ENCODE measurements around the gene NR3C2.

DNA sequence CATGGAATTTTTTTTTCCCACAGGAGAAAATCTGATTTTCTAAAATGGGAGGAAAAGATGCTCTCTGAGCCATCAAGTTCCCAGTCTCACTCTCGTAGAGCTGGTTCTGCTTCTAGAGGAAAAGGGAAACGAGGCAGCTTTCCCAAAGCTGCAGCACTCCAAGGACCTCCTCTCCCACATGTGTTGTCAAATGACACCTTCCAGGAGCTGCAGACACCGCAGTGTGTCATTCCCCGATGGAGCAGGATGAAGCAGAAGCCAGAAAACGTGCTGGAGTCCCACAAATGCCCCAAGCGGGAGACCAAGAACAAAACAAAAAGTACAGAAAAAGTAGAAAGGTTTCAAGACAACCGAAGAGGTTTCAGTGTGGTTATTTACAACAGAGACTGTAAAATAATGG lies 362.3 kb downstream of the NR3C2 start:
- TF ChIP-seq, protein P1, sequence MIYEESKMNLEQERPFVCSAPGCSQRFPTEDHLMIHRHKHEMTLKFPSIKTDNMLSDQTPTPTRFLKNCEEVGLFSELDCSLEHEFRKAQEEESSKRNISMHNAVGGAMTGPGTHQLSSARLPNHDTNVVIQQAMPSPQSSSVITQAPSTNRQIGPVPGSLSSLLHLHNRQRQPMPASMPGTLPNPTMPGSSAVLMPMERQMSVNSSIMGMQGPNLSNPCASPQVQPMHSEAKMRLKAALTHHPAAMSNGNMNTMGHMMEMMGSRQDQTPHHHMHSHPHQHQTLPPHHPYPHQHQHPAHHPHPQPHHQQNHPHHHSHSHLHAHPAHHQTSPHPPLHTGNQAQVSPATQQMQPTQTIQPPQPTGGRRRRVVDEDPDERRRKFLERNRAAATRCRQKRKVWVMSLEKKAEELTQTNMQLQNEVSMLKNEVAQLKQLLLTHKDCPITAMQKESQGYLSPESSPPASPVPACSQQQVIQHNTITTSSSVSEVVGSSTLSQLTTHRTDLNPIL (CRISPR knock-in tag; IDR thresholded peaks at IDR 0.05; ENCODE audit: low read depth) = no peak
- TF ChIP-seq ZFP3 (CRISPR knock-in tag; IDR thresholded peaks at IDR 0.05) = no peak
- no peak for TF ChIP-seq TCF4 (CRISPR knock-in tag; IDR thresholded peaks at IDR 0.05; ENCODE audit: borderline replicate concordance)
- TF ChIP-seq, protein P2, sequence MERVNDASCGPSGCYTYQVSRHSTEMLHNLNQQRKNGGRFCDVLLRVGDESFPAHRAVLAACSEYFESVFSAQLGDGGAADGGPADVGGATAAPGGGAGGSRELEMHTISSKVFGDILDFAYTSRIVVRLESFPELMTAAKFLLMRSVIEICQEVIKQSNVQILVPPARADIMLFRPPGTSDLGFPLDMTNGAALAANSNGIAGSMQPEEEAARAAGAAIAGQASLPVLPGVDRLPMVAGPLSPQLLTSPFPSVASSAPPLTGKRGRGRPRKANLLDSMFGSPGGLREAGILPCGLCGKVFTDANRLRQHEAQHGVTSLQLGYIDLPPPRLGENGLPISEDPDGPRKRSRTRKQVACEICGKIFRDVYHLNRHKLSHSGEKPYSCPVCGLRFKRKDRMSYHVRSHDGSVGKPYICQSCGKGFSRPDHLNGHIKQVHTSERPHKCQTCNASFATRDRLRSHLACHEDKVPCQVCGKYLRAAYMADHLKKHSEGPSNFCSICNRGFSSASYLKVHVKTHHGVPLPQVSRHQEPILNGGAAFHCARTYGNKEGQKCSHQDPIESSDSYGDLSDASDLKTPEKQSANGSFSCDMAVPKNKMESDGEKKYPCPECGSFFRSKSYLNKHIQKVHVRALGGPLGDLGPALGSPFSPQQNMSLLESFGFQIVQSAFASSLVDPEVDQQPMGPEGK (CRISPR knock-in tag; IDR thresholded peaks at IDR 0.05; ENCODE audit: borderline replicate concordance) = no peak
- TF ChIP-seq ZNF8 (CRISPR knock-in tag; IDR thresholded peaks at IDR 0.05) = no peak
- TF ChIP-seq ZNF565 (CRISPR knock-in tag; conservative IDR thresholded peaks at IDR 0.05; ENCODE audit: low read depth) = no peak
- no peak for TF ChIP-seq BACH2 (CRISPR knock-in tag; IDR thresholded peaks at IDR 0.05; ENCODE audit: borderline replicate concordance)
- TF ChIP-seq GLIS3 (CRISPR knock-in tag; IDR thresholded peaks at IDR 0.05) = no peak
- TF ChIP-seq ESRRG (CRISPR knock-in tag; IDR thresholded peaks at IDR 0.05) = no peak
- TF ChIP-seq, protein P3, sequence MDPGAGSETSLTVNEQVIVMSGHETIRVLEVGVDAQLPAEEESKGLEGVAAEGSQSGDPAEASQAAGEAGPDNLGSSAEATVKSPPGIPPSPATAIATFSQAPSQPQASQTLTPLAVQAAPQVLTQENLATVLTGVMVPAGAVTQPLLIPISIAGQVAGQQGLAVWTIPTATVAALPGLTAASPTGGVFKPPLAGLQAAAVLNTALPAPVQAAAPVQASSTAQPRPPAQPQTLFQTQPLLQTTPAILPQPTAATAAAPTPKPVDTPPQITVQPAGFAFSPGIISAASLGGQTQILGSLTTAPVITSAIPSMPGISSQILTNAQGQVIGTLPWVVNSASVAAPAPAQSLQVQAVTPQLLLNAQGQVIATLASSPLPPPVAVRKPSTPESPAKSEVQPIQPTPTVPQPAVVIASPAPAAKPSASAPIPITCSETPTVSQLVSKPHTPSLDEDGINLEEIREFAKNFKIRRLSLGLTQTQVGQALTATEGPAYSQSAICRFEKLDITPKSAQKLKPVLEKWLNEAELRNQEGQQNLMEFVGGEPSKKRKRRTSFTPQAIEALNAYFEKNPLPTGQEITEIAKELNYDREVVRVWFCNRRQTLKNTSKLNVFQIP (CRISPR knock-in tag; IDR thresholded peaks at IDR 0.05; ENCODE audit: borderline replicate concordance, low read depth) = no peak
